Neural cell (in vitro differentiated cells): ENCODE data around the gene BAX.

Experiments used
- CTCF ChIP-seq: fragments of 450-650 bp; IDR thresholded peaks from 2 replicates; pipeline ENCODE4 v1.5.1; 2014; ENCODE audit warnings: antibody characterized with exemption, mild to moderate bottlenecking, moderate library complexity; ENCODE audit not compliant: poor library complexity, severe bottlenecking
- REST ChIP-seq: IDR thresholded peaks from 2 replicates; pipeline ENCODE4 v1.6.1; 2012; ENCODE audit warnings: borderline replicate concordance

GRCh38 chr19:48982280-48982679 is 27.6 kb downstream of the BAX start:
- TF ChIP-seq CTCF = no peak
- no peak for TF ChIP-seq REST
